Gastroesophageal sphincter (tissue), 4 donors: ENCODE results near the gene ATXN3. TPM values are rescaled to one million over a fixed set of nuclear protein-coding genes. Genes with fewer than 3 reads are reported as not detected.

Experiments
- ATAC-seq: fragments of 150-250 bp; one replicate; pipeline ENCODE4 v1.9.1; 2016; ENCODE audit warnings: mild to moderate bottlenecking, moderate library complexity
- H3K27ac ChIP-seq, 4 donors: fragments of 200-600 bp; sonication (generic) in 3 of 4; 1 replicate in 3 of 4; 2 replicates in 1 of 4; pipeline ENCODE4 v1.5.1; 2016 to 2019
- H3K27me3 ChIP-seq: fragments of 200-600 bp; sonication (generic); one replicate; pipeline ENCODE4 v1.5.1; 2019
- H3K36me3 ChIP-seq, 2 donors: fragments of 200-600 bp; sonication (generic); one replicate each; pipeline ENCODE4 v1.5.1; 2019; ENCODE audit warnings: control low read depth in 1 of 2
- H3K4me1 ChIP-seq, 3 donors: fragments of 200-600 bp; sonication (generic); 1 replicate in 2 of 3; 2 replicates in 1 of 3; pipeline ENCODE4 v1.5.1; 2016 to 2019; ENCODE audit warnings: control low read depth in 2 of 3
- H3K4me3 ChIP-seq, 2 donors: fragments of 200-600 bp; sonication (generic); one replicate each; pipeline ENCODE4 v1.5.1; 2019; ENCODE audit warnings: mild to moderate bottlenecking in 1 of 2, moderate library complexity in 1 of 2
- H3K9me3 ChIP-seq, 3 donors: fragments of 200-600 bp; sonication (generic); one replicate each; pipeline ENCODE4 v1.5.1; 2017 to 2019; ENCODE audit warnings: control low read depth in 2 of 3
- CTCF ChIP-seq, 4 experiments: fragments of 200-600 bp in 2 of 4; fragments of 450-650 bp in 2 of 4; sonication (generic) in 1 of 4; IDR thresholded peaks; one replicate each; pipeline ENCODE4 v1.5.1; 2017 to 2019; ENCODE audit warnings: antibody characterized with exemption in 4 of 4, mild to moderate bottlenecking in 2 of 4, moderate library complexity in 2 of 4
- EP300 ChIP-seq: sonication (generic); formaldehyde crosslinking; IDR thresholded peaks from one replicate; pipeline ENCODE4 v1.6.1; 2017; ENCODE audit warnings: antibody characterized with exemption, mild to moderate bottlenecking
- POLR2A ChIP-seq, 2 donors: fragments of 450-650 bp; IDR thresholded peaks; one replicate each; pipeline ENCODE4 v1.6.1; 2017; ENCODE audit warnings: antibody characterized with exemption in 2 of 2, mild to moderate bottlenecking in 2 of 2, moderate library complexity in 1 of 2
- POLR2AphosphoS5 ChIP-seq: sonication (generic); formaldehyde crosslinking; IDR thresholded peaks from one replicate; pipeline ENCODE4 v1.6.1; 2017; ENCODE audit warnings: antibody characterized with exemption
- WGBS, 2 donors: methylation state at CpG; one replicate each; pipeline ENCODE4 v1.1.5; 2018; ENCODE audit warnings: low coverage in 1 of 2; 5-methylcytosine and 5-hydroxymethylcytosine counted together
- total RNA-seq, 4 donors: library from RNA; depleted of rRNA; stranded (reverse); fragments of >200 nt; gene quantifications; one replicate each; pipeline ENCODE4 v1.1.0, GENCODE V29; 2016

The ATXN3 gene
- total RNA-seq, 4 donors from 2014 or later: 43.1 to 63.0 (median 54.1) TPM

- no peaks in the 10 kb centered on the region for H3K27me3 ChIP-seq
- H3K36me3 ChIP-seq: no peaks in the 10 kb centered on the region
- no peak for ATAC-seq
- peaks cover 0 to 25% (median 11%) of the 10 kb centered on the region in 3 donors for H3K4me1 ChIP-seq
- TF ChIP-seq CTCF (IDR thresholded peaks at IDR 0.05): no peak
- no peak for TF ChIP-seq POLR2A (IDR thresholded peaks at IDR 0.05)
- no peak for TF ChIP-seq EP300
- TF ChIP-seq POLR2AphosphoS5: no peak
- no peak overlapping the region for H3K4me3 ChIP-seq
- 16 to 26% methylated on average over 6 to 11 of the region's 11 CpGs for WGBS, 2 donors
- no peak overlapping the region for H3K27ac ChIP-seq
- H3K9me3 ChIP-seq: no peaks in the 10 kb centered on the region
Observed at GRCh38 chr14:92108345-92109254, 2.2 kb upstream of the ATXN3 start.

DNA sequence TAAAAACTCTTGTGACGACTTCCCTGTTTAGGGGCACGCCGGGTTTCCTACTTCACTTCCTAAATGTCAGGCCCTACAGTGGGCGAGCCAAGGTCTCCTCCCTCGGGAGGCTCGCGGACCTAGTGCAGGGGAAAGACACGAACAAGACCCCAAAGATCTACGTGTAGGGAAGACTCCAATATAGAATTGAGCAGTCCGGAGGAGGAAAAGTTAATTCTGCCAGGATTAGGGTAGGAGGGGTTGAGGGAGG lies 564 bp downstream of the ATXN3 start:
- TF ChIP-seq CTCF (IDR thresholded peaks at IDR 0.05): no peak
- TF ChIP-seq POLR2A (IDR thresholded peaks at IDR 0.05): no peak
- TF ChIP-seq EP300: no peak
- TF ChIP-seq POLR2AphosphoS5: no peak
- Histone ChIP-seq H3K9me3 (no peaks in the 10 kb centered on the region), H3K36me3 (no peaks in the 10 kb centered on the region), H3K4me1 (peaks cover 0 to 52% (median 11%) of the 10 kb centered on the region in 3 donors), H3K27ac (peak overlapping the region; percentile 74 to 99 (median 98)), H3K27me3 (no peaks in the 10 kb centered on the region), H3K4me3 (peak overlapping the region; percentile 59 to 94)
- WGBS, 2 donors: 0% methylated on average over 8 of the region's 10 CpGs; no CpG with 5 or more reads in 1 of the 2 donors
- ATAC-seq: peak; percentile 34

- peaks cover 0 to 57% (median 11%) of the 10 kb centered on the region in 3 donors for H3K4me1 ChIP-seq
- peak overlapping the region; percentile 59 to 94 for H3K4me3 ChIP-seq
Observed at GRCh38 chr14:92105073-92105892, 1.1 kb downstream of the ATXN3 start.

DNA sequence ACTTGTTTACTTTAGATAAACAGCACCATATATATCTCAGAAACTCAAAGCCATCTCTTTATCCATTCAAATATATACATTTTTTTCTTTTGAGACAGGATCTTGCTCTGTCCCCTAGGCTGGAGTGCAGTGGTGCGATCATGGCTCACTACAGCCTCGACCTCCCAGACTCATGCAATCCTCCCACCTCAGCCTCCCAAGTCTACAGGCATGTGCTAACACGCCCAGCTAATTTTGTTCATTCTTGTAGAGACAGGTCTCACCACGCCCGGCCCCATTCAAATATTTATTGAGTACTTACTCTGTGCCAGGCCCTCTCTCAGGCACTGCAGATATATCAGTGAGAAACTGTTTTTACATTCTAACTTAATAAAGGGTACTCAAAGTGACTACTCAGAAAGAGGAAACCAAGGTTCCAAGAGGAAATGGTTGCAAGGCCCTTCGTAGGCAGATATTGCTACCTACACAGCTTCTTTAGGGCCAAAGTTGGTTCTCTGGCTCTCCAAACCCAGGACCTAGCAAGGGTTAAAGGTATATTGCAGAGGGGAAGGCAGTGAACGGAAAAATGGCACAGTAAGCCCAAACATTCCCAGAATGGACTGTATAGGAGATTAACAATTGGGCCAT lies 2.9 kb downstream of the ATXN3 start:
- Histone ChIP-seq H3K27ac (peak overlapping the region in 1 of 4 donors; percentile 98), H3K27me3 (no peaks in the 10 kb centered on the region), H3K36me3 (no peaks in the 10 kb centered on the region), H3K4me1 (peaks cover 0 to 62% (median 11%) of the 10 kb centered on the region in 3 donors), H3K4me3 (no peak overlapping the region), H3K9me3 (no peaks in the 10 kb centered on the region)
- no peak for TF ChIP-seq POLR2A (IDR thresholded peaks at IDR 0.05)
- TF ChIP-seq POLR2AphosphoS5: no peak
- TF ChIP-seq CTCF (IDR thresholded peaks at IDR 0.05): no peak
- no peak for TF ChIP-seq EP300
- WGBS, 2 donors: 52 to 82% methylated on average over 2 to 4 of the region's 7 CpGs
- no peak for ATAC-seq

More at GRCh38 chr14:92105073-92105892, 1.1 kb downstream of the ATXN3 start:
- no peak for ATAC-seq
- Histone ChIP-seq H3K36me3 (no peaks in the 10 kb centered on the region), H3K27ac (peak overlapping the region; percentile 74 to 99 (median 98)), H3K27me3 (no peaks in the 10 kb centered on the region), H3K9me3 (no peaks in the 10 kb centered on the region)
- 46 to 69% methylated on average over 12 of the region's 16 CpGs for WGBS, 2 donors
- TF ChIP-seq POLR2A (IDR thresholded peaks at IDR 0.05): no peak
- TF ChIP-seq EP300: no peak
- TF ChIP-seq POLR2AphosphoS5: no peak
- no peak for TF ChIP-seq CTCF (IDR thresholded peaks at IDR 0.05)
